DMS53 treated with DMSO at 0.1 percent for 48 hours (cell line): ENCODE measurements around the gene WNT1.

Source experiments
- DNase-seq: peaks from one replicate; lab custom pipeline; 2025; ENCODE audit not compliant: unreplicated experiment; lab: John Stamatoyannopoulos, UW

Gene WNT1

GRCh38 chr12:48960834-48961233 is 17.3 kb upstream of the WNT1 start:
- DNase-seq, result no peak

- DNase-seq, result no peak
These were observed 16.8 kb upstream of the WNT1 start for GRCh38 chr12:48961331-48961730.

- no peak for DNase-seq
These were observed 16.3 kb upstream of the WNT1 start for GRCh38 chr12:48961801-48962200.

GRCh38 chr12:48965298-48965838 is 12.8 kb upstream of the WNT1 start:
- DNase-seq, result no peak

GRCh38 chr12:48966177-48966895 is 11.8 kb upstream of the WNT1 start:
- DNase-seq, result no peak

- DNase-seq, result no peak
These were observed 10.1 kb upstream of the WNT1 start for GRCh38 chr12:48967991-48968390.

- no peak for DNase-seq
These were observed 9.7 kb upstream of the WNT1 start for GRCh38 chr12:48968467-48968866.

- DNase-seq, result no peak
These were observed 8.9 kb upstream of the WNT1 start for GRCh38 chr12:48969160-48969771.

- no peak for DNase-seq
These were observed 8.1 kb upstream of the WNT1 start for GRCh38 chr12:48969833-48970701.

GRCh38 chr12:48970702-48971334 is 7.3 kb upstream of the WNT1 start:
- DNase-seq, result no peak

GRCh38 chr12:48972213-48972951 is 5.7 kb upstream of the WNT1 start:
- DNase-seq, result no peak

- no peak for DNase-seq
These were observed 5.1 kb upstream of the WNT1 start for GRCh38 chr12:48972952-48973483.

GRCh38 chr12:48973531-48973930 is 4.6 kb upstream of the WNT1 start:
- DNase-seq, result no peak

GRCh38 chr12:48973941-48974673 is 4.0 kb upstream of the WNT1 start:
- DNase-seq, result no peak

- DNase-seq, result no peak
These were observed 536 bp upstream of the WNT1 start for GRCh38 chr12:48977290-48978281.

GRCh38 chr12:48978741-48979601 is 849 bp downstream of the WNT1 start:
- no peak for DNase-seq

GRCh38 chr12:48979602-48980388 is 1.7 kb downstream of the WNT1 start:
- DNase-seq, result no peak
